Fibroblast of pulmonary artery (primary cell): ENCODE results near the gene IFNG.

Experiments
- DNase-seq: peaks from one replicate; pipeline ENCODE4 v3.0.0-alpha.2; 2010; ENCODE audit warnings: low read depth
- H3K4me3 ChIP-seq: replicated peaks from 2 replicates; pipeline ENCODE4 v1.5.1; 2011; ENCODE audit warnings: low read depth, mild to moderate bottlenecking, control low read depth, low read length, moderate library complexity
- CTCF ChIP-seq: IDR thresholded peaks from 2 replicates; pipeline ENCODE4 v1.5.1; 2011; ENCODE audit warnings: mild to moderate bottlenecking, control low read depth, low read length, inconsistent platforms; ENCODE audit errors: missing control alignments

The IFNG gene

GRCh38 chr12:68198507-68199086 is 39.1 kb upstream of the IFNG start:
- DNase-seq: no peak
- H3K4me3 ChIP-seq: no peak overlapping the region
- TF ChIP-seq CTCF: no peak

GRCh38 chr12:68190301-68190700 is 30.8 kb upstream of the IFNG start:
- no peak for DNase-seq
- no peak overlapping the region for H3K4me3 ChIP-seq
- TF ChIP-seq CTCF: no peak

GRCh38 chr12:68189821-68190242 is 30.3 kb upstream of the IFNG start:
- TF ChIP-seq CTCF: no peak
- peak; percentile 50 for DNase-seq
- H3K4me3 ChIP-seq: no peak overlapping the region

GRCh38 chr12:68185598-68185997 is 26.1 kb upstream of the IFNG start:
- TF ChIP-seq CTCF: no peak

GRCh38 chr12:68180792-68181744 is 21.5 kb upstream of the IFNG start:
- no peak for TF ChIP-seq CTCF
- no peak overlapping the region for H3K4me3 ChIP-seq
- no peak for DNase-seq

More at GRCh38 chr12:68185598-68185997, 26.1 kb upstream of the IFNG start:
- DNase-seq: no peak
- H3K4me3 ChIP-seq: no peak overlapping the region

GRCh38 chr12:68178774-68179439 is 19.4 kb upstream of the IFNG start:
- DNase-seq: no peak
- H3K4me3 ChIP-seq: no peak overlapping the region
- TF ChIP-seq CTCF: no peak
